Hematopoietic multipotent progenitor cell treated with erythropoietin and hydrocortisone succinate and interleukin-3 and kit ligand, for 17 days (in vitro differentiated cells): Measurements from ENCODE around the gene SQSTM1.
"Not testable (repeated sequence)": the region's sequence is repeated elsewhere in the genome, so short reads cannot be mapped to it uniquely, and the experiment has no call there.

Experiments
- DNase-seq: peaks from one replicate; pipeline ENCODE4 v3.0.0-alpha.2; 2015; ENCODE audit warnings: low spot score

The SQSTM1 gene

GRCh38 chr5:179858586-179859427, 38.1 kb downstream of the SQSTM1 start, which contains the start of gene MRNIP:
MRNIP (minus strand) TSS chr5:179858817; CDS start chr5:179858796, 21 bp downstream.
- DNase-seq, result peak; percentile 76

GRCh38 chr5:179860301-179860700, 39.6 kb downstream of the SQSTM1 start:
- DNase-seq, result no peak

GRCh38 chr5:179862296-179862695, 41.6 kb downstream of the SQSTM1 start:
- DNase-seq, result no peak

- DNase-seq, result no peak
Observed at GRCh38 chr5:179862891-179863290, 42.2 kb downstream of the SQSTM1 start.

- no peak for DNase-seq
Observed at GRCh38 chr5:179863449-179864085, 42.9 kb downstream of the SQSTM1 start.

- no peak for DNase-seq
Observed at GRCh38 chr5:179864686-179865085, 44.0 kb downstream of the SQSTM1 start.

- no peak for DNase-seq
Observed at GRCh38 chr5:179865491-179866240, 45.0 kb downstream of the SQSTM1 start.

- DNase-seq, result no peak
Observed at GRCh38 chr5:179866241-179867078, 45.8 kb downstream of the SQSTM1 start.

- no peak for DNase-seq
Observed at GRCh38 chr5:179867079-179867465, 46.4 kb downstream of the SQSTM1 start.

GRCh38 chr5:179867476-179867875, 46.8 kb downstream of the SQSTM1 start:
- no peak for DNase-seq

- no peak for DNase-seq
Observed at GRCh38 chr5:179868541-179868940, 47.8 kb downstream of the SQSTM1 start.

GRCh38 chr5:179869101-179869500, 48.4 kb downstream of the SQSTM1 start:
- no peak for DNase-seq

- DNase-seq, result no peak
Observed at GRCh38 chr5:179869641-179870402, 49.1 kb downstream of the SQSTM1 start.

GRCh38 chr5:179870403-179870903, 49.7 kb downstream of the SQSTM1 start:
- DNase-seq, result no peak

- no peak for DNase-seq
Observed at GRCh38 chr5:179870952-179871351, 50.2 kb downstream of the SQSTM1 start.

- not testable (repeated sequence) for DNase-seq
Observed at GRCh38 chr5:179871533-179871932, 50.8 kb downstream of the SQSTM1 start.

- DNase-seq, result no peak
Observed at GRCh38 chr5:179872055-179872827, 51.5 kb downstream of the SQSTM1 start.

- no peak for DNase-seq
Observed at GRCh38 chr5:179872828-179873575, 52.3 kb downstream of the SQSTM1 start.

GRCh38 chr5:179873588-179874110, 52.9 kb downstream of the SQSTM1 start:
- no peak for DNase-seq
